Kidney epithelial cell (primary cell): Measurements from ENCODE around the gene SFMBT2. TPM values are rescaled to one million over a fixed set of nuclear protein-coding genes. Genes with fewer than 3 reads are reported as not detected.
"Not testable (repeated sequence)": the region's sequence is repeated elsewhere in the genome, so short reads cannot be mapped to it uniquely, and the experiment has no call there.

Source experiments
- DNase-seq: peaks from one replicate; pipeline ENCODE4 v3.0.0-alpha.2; 2010; ENCODE audit warnings: low read depth
- H3K27me3 ChIP-seq: 2 replicates; pipeline ENCODE4 v1.6.0; 2011; ENCODE audit warnings: low read length; ENCODE audit not compliant: control insufficient read depth, insufficient read depth
- H3K36me3 ChIP-seq: 2 replicates; pipeline ENCODE4 v1.5.1; 2011; ENCODE audit warnings: low read length; ENCODE audit not compliant: control insufficient read depth, insufficient read depth
- H3K4me3 ChIP-seq: 2 replicates; pipeline ENCODE4 v1.5.1; 2011; ENCODE audit warnings: low read depth, mild to moderate bottlenecking, control low read depth, low read length
- total RNA-seq: library from RNA; depleted of rRNA; stranded (reverse); fragments of >200 nt; gene quantifications from 2 replicates; pipeline ENCODE4 v1.2.3, GENCODE V29; 2015
- TF ChIP-seq, protein P1 (sequence below): IDR thresholded peaks from 2 replicates; pipeline ENCODE4 v1.5.1; 2011; ENCODE audit warnings: mild to moderate bottlenecking, moderate library complexity, low read length, control low read depth, inconsistent platforms; ENCODE audit not compliant: insufficient read depth, poor library complexity, severe bottlenecking

SFMBT2 gene
- total RNA-seq, 1 donor from 2014 or later = 3.1 TPM

DNA sequence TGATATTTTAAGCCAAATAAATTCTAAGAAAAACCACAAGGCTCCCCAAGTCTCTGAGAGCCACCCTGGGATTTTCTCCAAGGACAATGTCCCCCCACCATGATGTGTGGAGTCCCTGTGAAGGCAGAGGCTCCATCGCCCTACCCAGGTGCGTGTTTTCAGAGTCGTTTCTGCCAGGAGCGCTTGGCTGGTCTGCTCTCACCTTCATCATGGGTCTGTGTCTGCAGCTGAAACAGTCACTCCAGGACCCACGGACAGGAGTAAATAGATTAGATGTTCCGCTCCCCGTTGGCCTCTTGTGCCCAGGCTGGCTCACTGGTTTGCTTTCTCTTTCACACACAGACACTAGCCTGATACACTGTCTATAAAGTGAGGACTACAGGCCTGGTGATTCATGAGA, 217.5 kb downstream of the SFMBT2 start:
- H3K27me3 ChIP-seq = no peaks in the 10 kb centered on the region
- DNase-seq = no peak
- TF ChIP-seq, protein P1, sequence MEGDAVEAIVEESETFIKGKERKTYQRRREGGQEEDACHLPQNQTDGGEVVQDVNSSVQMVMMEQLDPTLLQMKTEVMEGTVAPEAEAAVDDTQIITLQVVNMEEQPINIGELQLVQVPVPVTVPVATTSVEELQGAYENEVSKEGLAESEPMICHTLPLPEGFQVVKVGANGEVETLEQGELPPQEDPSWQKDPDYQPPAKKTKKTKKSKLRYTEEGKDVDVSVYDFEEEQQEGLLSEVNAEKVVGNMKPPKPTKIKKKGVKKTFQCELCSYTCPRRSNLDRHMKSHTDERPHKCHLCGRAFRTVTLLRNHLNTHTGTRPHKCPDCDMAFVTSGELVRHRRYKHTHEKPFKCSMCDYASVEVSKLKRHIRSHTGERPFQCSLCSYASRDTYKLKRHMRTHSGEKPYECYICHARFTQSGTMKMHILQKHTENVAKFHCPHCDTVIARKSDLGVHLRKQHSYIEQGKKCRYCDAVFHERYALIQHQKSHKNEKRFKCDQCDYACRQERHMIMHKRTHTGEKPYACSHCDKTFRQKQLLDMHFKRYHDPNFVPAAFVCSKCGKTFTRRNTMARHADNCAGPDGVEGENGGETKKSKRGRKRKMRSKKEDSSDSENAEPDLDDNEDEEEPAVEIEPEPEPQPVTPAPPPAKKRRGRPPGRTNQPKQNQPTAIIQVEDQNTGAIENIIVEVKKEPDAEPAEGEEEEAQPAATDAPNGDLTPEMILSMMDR = no peak
- no peaks in the 10 kb centered on the region for H3K36me3 ChIP-seq
- no peak overlapping the region for H3K4me3 ChIP-seq

DNA sequence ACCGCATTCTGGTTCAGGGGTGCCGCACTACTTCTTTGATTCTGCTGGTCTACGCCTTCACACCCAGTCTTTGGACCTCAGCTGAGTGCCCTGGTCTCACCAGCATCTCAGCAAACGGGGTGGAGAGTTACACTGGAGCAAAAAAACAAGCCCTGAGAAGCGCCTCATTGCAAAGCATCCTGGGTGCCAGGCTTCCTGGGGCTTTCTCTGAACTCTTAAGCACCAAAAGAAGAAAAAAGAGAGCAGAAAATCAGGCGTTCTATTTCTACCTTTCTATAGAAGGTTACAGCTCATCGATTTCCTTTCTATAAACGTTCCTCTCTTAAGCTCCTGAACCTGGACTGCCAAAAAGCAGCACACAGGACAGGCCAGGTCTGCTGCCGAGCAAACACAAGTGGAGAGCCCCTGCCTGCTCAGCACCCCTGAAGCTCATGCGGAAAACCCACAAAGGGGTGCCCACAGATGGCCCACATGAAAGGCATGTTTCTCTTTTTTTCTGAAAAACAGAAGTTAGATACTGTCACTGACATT, 217.9 kb downstream of the SFMBT2 start:
- no peak for DNase-seq
- no peaks in the 10 kb centered on the region for H3K36me3 ChIP-seq
- TF ChIP-seq, protein P1 = no peak

DNA sequence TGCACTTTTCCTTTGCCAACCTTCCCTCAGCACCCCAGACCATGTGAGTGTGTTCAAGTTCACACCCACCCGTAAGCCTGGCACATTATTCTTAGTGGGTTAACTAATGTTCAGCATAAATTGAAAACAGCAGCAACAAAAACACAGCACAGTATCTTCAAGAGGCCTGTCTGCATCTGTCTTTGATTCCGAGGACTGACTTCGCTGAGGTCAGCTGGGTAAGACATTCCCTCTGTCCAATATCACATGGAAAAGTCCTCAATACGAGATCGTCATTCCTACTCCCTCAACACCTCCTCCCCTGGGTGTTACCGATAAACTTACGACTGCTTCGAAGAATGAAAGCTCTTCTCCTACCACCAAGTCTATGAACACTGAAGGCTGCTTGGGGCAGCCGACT, 218.8 kb downstream of the SFMBT2 start:
- no peaks in the 10 kb centered on the region for H3K27me3 ChIP-seq
- no peaks in the 10 kb centered on the region for H3K36me3 ChIP-seq
- H3K4me3 ChIP-seq = no peak overlapping the region
- TF ChIP-seq, protein P1 = no peak
- no peak for DNase-seq

More for the DNA sequence above, 217.9 kb downstream of the SFMBT2 start:
- Histone ChIP-seq H3K27me3 (no peaks in the 10 kb centered on the region), H3K4me3 (no peak overlapping the region)

DNA sequence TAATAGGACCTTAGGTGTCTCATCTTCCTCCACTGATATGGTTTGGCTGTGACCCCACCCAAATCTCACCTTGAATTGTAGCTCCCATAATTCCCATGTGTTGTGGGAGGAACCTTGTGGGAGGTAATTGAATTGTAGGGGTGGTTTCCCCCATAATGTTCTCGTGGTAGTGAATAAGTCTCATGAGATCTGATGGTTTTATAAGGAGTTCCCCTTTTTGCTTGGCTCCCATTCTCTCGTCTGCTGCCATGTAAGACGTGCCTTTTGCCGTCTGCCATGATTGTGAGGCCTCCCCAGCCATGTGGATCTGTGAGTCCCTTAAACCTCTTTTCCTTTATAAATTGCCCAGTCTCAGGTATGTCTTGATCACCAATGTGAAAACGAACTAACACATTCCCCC, 220.1 kb downstream of the SFMBT2 start:
- not testable (repeated sequence) for H3K36me3 ChIP-seq, H3K27me3 ChIP-seq, DNase-seq, H3K4me3 ChIP-seq

DNA sequence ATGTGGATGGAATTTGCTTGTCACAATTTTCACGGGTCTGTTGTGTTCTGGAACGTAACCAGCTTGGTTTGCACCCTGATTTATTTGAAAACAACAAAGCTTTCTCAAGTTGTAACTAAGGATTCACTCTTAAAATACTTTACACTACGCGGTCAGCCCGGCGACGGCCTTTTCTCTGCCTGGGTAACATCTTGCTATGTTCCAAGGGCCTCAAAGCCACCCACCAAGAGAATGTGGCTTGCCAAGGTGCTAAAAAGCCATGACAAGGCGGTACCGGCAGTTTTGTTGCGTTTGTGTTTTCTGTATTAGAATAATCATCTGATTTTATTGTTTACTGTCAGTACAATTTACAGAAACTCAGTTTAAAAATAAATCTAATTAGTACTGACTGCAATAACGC, 220.9 kb downstream of the SFMBT2 start:
- H3K4me3 ChIP-seq = no peak overlapping the region
- TF ChIP-seq, protein P1 = no peak
- no peaks in the 10 kb centered on the region for H3K36me3 ChIP-seq
- no peaks in the 10 kb centered on the region for H3K27me3 ChIP-seq
- DNase-seq = no peak

DNA sequence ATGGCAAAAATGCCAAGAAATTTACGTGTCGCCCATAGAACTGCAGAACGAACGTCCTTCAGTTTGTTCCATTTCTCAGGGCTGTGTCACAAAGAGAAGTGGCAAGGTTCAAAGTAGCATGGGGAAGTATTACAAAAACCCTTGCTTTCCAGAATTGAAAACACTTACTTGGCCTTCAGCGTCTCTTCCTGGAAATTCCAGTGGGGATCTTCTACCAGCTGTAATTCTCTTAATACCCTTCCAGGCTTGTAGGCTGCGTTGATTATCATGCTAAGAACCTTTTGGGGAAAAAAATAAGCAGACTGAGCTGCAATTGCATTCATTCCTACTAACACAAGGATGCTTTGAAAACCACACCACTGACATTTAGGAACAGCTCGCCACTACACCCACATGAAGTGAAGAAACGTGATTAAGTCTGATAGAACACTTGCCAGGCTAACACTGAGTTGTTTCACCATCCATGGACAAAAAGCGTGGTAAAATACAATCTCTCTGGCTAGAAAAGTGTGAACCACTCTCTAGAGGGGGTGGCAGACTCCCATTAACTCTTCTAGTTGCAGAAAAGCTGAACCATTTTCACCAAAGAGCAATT, 222.3 kb downstream of the SFMBT2 start:
- H3K27me3 ChIP-seq = no peaks in the 10 kb centered on the region
- no peak overlapping the region for H3K4me3 ChIP-seq
- DNase-seq = no peak
- H3K36me3 ChIP-seq = no peaks in the 10 kb centered on the region
- TF ChIP-seq, protein P1 = no peak
